Activated CD4-positive, alpha-beta memory T cell treated with anti-CD3 and anti-CD28 coated beads for 36 hours (primary cell): ENCODE data around the gene C5orf58. TPM values are rescaled to one million over a fixed set of nuclear protein-coding genes. Genes with fewer than 3 reads are reported as not detected.

Source experiments
- CTCF ChIA-PET: fragments of 350-600 bp; sonication (Branson Sonifier 250); formaldehyde crosslinking; loops from one replicate; lab custom pipeline; 2021; ENCODE audit warnings: antibody characterized with exemption, inconsistent platforms; lab: Charles Lee
- POLR2A ChIA-PET: fragments of 350-600 bp; sonication (Branson Sonifier 250); formaldehyde crosslinking; loops from one replicate; lab custom pipeline; 2021; ENCODE audit warnings: antibody characterized with exemption; lab: Charles Lee
- DNase-seq: peaks from one replicate; pipeline ENCODE4 v3.0.0-alpha.2; 2020
- H3K27ac Mint-ChIP-seq: one replicate; pipeline ENCODE4 v1.8.0; 2021; ENCODE audit warnings: mixed read lengths
- H3K27me3 Mint-ChIP-seq: one replicate; pipeline ENCODE4 v1.8.0; 2021; ENCODE audit warnings: mixed read lengths
- H3K36me3 Mint-ChIP-seq: one replicate; pipeline ENCODE4 v1.8.0; 2021; ENCODE audit warnings: mixed read lengths
- H3K4me1 Mint-ChIP-seq: one replicate; pipeline ENCODE4 v1.8.0; 2021; ENCODE audit warnings: low read depth, mixed read lengths
- H3K4me3 Mint-ChIP-seq: one replicate; pipeline ENCODE4 v1.8.0; 2021; ENCODE audit warnings: mild to moderate bottlenecking, mixed read lengths
- H3K9me3 Mint-ChIP-seq: one replicate; pipeline ENCODE4 v1.8.0; 2021; ENCODE audit warnings: mixed read lengths
- intact Hi-C: fragments of 100-400 bp; cut with micrococcal nuclease; formaldehyde crosslinking; loops from one replicate; pipeline ENCODE4 v1.15.1; 2023
- total RNA-seq, 2 experiments: library from RNA; stranded (reverse); gene quantifications; one replicate each; pipeline ENCODE4 v1.2.3, GENCODE V29; 2021

Gene C5orf58
- total RNA-seq, 2 experiments from 2014 or later = not detected

- peak overlapping the region; percentile 99 for H3K27ac Mint-ChIP-seq
- peak overlapping the region; percentile 99 for H3K4me3 Mint-ChIP-seq
- POLR2A ChIA-PET = interaction anchor here (0.8 to 13.2 kb wide), 9 partner anchors 9 to 39 kb away, joined by 3 to 144 read pairs (median 9); no protein-coding TSS in a partner anchor
- H3K36me3 Mint-ChIP-seq = peaks cover 89% of the 10 kb centered on the region
- no peaks in the 10 kb centered on the region for H3K9me3 Mint-ChIP-seq
- intact Hi-C loops = loop anchor here (1.0 to 10.0 kb wide), 3 partner anchors 8 to 1882 kb away; no protein-coding TSS in a partner anchor
- CTCF ChIA-PET = interaction anchor here (0.7 to 11.1 kb wide), 8 partner anchors 10 to 126 kb away, joined by 3 to 137 read pairs (median 8); no protein-coding TSS in a partner anchor
- peaks cover 70% of the 10 kb centered on the region for H3K4me1 Mint-ChIP-seq
- DNase-seq = peak; percentile 78
- H3K27me3 Mint-ChIP-seq = no peaks in the 10 kb centered on the region
These were observed 60.5 kb downstream of the C5orf58 start for GRCh38 chr5:170293273-170293672.

- Mint-ChIP-seq H3K27ac (peak overlapping the region; percentile 99), H3K4me1 (peaks cover 69% of the 10 kb centered on the region), H3K4me3 (peak overlapping the region; percentile 99), H3K9me3 (no peaks in the 10 kb centered on the region), H3K27me3 (no peaks in the 10 kb centered on the region), H3K36me3 (peaks cover 81% of the 10 kb centered on the region)
- intact Hi-C loops = loop anchor here (10.0 kb wide), 2 partner anchors 489 to 1881 kb away; no protein-coding TSS in a partner anchor
- CTCF ChIA-PET = interaction anchor here (0.7 to 11.1 kb wide), 11 partner anchors 12 to 125 kb away, joined by 3 to 137 read pairs (median 9); no protein-coding TSS in a partner anchor
- no peak for DNase-seq
- POLR2A ChIA-PET = interaction anchor here (0.8 to 13.2 kb wide), 10 partner anchors 9 to 39 kb away, joined by 3 to 144 read pairs (median 9); no protein-coding TSS in a partner anchor
These were observed 61.3 kb downstream of the C5orf58 start for GRCh38 chr5:170294057-170294456.

GRCh38 chr5:170294556-170294955 is 61.8 kb downstream of the C5orf58 start:
- ChIA-PET POLR2A (interaction anchor here (1.6 to 13.2 kb wide), 8 partner anchors 9 to 38 kb away, joined by 5 to 144 read pairs (median 27); no protein-coding TSS in a partner anchor), CTCF (interaction anchor here (1.0 to 11.1 kb wide), 9 partner anchors 12 to 68 kb away, joined by 3 to 137 read pairs (median 16); no protein-coding TSS in a partner anchor)
- H3K27me3 Mint-ChIP-seq = no peaks in the 10 kb centered on the region
- H3K36me3 Mint-ChIP-seq = peaks cover 76% of the 10 kb centered on the region
- H3K4me1 Mint-ChIP-seq = peaks cover 69% of the 10 kb centered on the region
- H3K9me3 Mint-ChIP-seq = no peaks in the 10 kb centered on the region
- DNase-seq = no peak
- peak overlapping the region; percentile 99 for H3K27ac Mint-ChIP-seq
- intact Hi-C loops = loop anchor here (10.0 kb wide), 2 partner anchors 490 to 1880 kb away; no protein-coding TSS in a partner anchor
- H3K4me3 Mint-ChIP-seq = peak overlapping the region; percentile 99

Other genes starting within 250 kb of the C5orf58 start
- not detected for gene FOXI1, start 127.1 kb upstream of the C5orf58 start, total RNA-seq
- 100 to 1,000 TPM; 212 to 213 TPM for gene LCP2, start 64.8 kb downstream of the C5orf58 start, total RNA-seq
- gene KCNMB1, start 156.4 kb downstream of the C5orf58 start, total RNA-seq = not detected